GM19328 (cell line): ENCODE measurements around the gene MEF2A.

Experiments used
- ATAC-seq: cut with Tn5 transposase; IDR thresholded peaks from one replicate; pipeline ENCODE4 v1.9.1; 2021; ENCODE audit warnings: mild to moderate bottlenecking, moderate library complexity; ENCODE audit not compliant: unreplicated experiment

The MEF2A gene

DNA sequence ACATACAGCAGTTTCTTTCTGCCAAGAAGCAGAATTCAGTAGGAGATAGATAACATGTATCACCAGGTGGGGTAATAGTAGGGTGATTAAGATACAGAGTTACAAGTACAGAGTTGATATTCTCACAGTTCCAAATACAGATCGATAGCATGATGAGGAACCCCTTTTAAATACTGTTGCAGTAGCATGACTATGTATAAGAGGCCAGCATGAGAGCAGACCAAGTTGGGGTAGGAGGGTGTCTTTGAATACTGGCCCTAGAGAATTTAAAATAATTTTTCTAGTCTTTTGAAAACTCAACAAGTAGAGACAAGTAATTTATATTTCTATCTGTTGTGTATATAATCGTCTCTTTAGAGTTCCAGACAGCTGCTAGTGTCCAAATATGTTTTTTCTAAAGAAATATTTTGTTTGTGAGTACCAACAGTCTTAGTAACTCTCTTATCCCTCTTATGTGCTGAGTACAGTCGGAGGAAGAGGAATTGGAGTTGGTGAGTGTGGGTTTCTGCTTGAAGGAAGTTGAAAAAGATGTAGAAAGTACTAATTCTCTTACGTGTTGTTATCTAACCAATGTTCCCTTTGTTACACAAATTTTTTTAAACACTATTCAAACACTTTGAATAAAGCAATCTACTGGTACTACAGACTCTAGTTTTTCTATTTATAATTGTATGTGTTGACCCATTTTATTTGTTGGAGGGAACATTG lies 137.3 kb downstream of the MEF2A start:
- no peak for ATAC-seq

DNA sequence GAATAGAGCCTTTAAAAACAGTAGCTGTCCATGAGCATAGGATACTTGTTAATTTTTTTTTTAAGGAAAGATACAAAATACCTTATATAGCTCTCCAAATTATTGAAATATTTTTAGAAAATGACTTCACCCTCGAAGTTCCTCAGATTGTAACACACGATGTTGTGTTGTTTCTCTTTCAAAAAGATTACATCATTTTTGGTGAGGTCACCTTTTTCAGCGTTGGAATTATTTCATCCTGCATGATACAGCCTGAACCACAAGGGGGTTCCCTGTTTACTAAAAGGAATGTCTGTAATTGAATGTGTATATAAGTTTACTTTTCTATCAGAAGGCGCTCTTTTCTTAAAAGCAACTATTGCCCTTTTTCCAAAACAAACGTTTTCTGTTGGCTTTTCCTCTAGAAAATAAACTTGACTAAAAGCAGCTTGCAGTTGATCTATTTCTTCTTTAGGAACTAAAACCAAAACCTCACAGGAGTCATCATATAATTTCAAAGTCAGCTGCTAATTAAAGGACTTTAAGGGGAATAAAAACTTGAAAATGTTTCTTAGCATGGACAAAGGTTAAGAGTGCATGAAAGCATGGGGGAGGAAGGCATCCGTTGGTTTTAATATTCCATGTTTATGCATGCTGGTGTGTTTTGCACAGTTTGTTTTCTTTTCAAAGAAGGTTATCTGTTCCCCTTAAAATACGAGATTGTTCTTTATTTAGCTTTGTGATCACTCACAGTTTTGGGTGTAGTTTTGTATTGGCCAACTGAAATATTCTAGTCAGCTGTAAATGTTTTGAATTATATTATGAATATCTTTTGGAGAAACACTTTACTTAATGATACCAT lies 138.0 kb downstream of the MEF2A start:
- peak; percentile 24 for ATAC-seq

DNA sequence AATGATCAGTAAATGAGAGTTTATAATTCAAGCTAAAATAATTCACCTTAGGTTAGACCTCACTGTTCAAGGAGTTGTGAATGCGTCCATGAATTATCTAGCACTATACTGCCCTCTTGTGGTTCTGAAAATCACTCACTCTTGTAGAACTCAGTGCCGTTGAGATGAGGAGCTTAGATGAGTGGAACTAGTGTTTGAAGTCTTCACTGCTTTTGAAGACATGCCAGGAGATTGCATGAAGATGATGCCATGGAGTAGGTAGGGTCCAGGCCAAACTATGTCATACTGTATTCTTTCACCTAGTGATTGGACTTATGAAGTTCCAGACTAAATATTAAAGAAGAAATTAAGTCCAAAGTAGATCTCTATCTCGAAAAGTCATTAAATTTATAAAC lies 138.7 kb downstream of the MEF2A start:
- peak; percentile 69 for ATAC-seq

DNA sequence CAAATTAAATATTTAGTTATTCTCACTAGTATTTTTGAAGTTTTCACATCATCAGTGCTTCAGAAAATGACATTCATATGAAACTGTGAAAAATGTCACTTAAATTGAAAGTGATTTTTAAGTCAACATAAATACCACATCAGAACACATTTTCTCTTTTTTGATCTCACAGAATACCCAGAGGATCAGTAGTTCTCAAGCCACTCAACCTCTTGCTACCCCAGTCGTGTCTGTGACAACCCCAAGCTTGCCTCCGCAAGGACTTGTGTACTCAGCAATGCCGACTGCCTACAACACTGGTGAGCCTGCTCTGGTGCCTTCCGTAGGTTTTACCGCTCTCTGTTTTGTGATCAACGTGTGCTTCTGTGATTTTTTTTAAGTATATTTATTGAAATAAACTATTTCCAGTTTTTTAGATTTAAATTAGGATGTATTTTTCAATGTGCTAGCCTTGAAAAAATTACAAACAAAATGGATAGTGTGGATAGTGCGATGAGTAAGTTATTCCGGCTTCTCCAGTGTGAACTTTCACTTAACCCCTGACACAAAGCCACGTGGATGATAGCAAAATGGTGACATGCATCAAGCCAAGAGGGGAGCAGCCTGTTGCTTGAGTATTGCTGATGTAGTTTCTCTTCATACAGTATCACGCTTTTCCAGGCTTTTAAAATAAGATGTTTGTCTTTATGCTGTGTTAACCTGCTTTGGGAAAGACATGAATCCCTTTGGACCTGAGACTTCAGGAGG lies 140.9 kb downstream of the MEF2A start:
- no peak for ATAC-seq

DNA sequence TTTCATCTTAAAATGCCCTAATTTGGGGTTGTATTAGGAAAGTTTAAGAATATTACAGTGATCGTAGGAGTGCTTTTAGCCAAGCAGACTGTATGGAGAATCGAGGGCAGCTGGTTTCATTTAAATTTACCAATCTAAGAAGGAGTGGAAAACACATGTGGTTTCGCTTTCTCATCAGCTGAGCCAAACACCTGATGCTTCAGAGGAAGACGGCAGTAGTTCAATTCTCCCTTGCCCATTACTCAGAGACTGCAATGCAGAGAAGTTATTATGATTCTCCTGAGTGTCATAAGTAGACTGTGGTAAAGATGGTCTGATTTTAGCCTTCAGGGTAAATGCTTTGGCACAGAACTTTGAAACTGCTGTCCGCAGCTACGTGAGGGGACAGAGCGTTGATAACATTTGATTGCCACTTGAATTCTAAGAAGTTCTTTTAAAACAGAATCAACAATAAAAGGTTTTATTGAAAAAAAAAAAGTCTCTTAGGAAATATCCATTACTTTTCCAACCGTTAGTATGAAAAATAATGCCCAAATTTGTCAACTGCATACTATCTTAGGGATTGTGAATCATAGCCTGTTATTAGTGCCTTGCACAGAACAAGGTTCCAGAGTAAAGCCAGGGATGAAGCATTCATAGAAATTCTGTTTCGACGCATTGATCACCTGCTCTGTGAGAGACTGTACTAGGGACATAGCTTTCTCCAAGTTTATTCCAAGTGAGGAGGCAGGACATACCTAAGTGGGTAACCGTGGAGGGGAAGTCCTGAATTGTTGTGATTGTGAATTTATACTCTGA lies 141.9 kb downstream of the MEF2A start:
- ATAC-seq = no peak

GRCh38 chr15:99708563-99708962 lies 142.8 kb downstream of the MEF2A start:
- ATAC-seq = no peak

- no peak for ATAC-seq
Observed at GRCh38 chr15:99709243-99709986, 143.6 kb downstream of the MEF2A start.

DNA sequence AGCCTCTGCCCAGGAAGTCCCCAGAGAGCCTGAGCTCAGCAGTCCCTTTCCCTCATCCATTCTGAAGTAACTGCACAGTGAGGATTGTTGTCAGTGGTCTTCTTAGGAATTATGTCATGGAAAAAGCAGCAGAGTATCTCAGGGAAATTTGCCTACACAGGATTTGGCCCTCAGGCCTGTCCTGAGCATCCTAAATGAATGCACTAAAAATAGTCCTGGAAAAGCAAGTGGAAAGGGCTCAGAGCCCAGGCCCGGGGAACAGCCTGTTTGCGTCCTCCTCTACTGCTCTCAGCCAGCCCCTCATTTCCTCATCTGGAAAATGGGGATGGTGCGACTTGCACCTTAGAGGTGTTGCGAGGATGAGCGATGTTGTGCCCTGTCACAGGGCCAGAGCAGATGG lies 145.8 kb downstream of the MEF2A start:
- no peak for ATAC-seq

DNA sequence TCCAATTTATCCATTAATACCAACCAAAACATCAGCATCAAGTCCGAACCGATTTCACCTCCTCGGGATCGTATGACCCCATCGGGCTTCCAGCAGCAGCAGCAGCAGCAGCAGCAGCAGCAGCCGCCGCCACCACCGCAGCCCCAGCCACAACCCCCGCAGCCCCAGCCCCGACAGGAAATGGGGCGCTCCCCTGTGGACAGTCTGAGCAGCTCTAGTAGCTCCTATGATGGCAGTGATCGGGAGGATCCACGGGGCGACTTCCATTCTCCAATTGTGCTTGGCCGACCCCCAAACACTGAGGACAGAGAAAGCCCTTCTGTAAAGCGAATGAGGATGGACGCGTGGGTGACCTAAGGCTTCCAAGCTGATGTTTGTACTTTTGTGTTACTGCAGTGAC lies 146.6 kb downstream of the MEF2A start:
- ATAC-seq = no peak

GRCh38 chr15:99716540-99717095 lies 150.8 kb downstream of the MEF2A start:
- no peak for ATAC-seq

GRCh38 chr15:99717161-99718009 lies 151.6 kb downstream of the MEF2A start:
- ATAC-seq = no peak

GRCh38 chr15:99718421-99718820 lies 152.6 kb downstream of the MEF2A start:
- no peak for ATAC-seq

GRCh38 chr15:99719096-99719541 lies 153.3 kb downstream of the MEF2A start:
- peak; percentile 75 for ATAC-seq

DNA sequence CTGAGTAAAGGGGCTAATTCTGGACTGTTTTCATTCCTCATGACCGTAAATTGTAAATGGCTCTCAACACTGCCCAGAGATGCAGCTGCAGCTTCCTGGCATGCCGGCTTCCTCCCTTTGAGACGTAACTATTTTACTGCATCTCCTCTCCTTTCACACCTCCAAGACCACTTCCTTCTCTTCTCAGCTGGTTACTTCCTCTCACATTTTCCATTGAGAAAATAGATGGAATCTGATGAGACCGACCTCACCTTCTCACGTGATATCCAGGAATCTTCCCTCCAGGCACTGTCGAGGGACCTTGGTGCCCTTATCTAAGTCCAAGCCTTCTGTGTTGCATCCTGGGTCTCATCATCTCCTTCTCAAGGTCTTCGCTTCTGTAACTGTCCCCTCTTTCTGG lies 154.7 kb downstream of the MEF2A start:
- ATAC-seq = no peak

GRCh38 chr15:99721104-99721778 lies 155.5 kb downstream of the MEF2A start:
- no peak for ATAC-seq

DNA sequence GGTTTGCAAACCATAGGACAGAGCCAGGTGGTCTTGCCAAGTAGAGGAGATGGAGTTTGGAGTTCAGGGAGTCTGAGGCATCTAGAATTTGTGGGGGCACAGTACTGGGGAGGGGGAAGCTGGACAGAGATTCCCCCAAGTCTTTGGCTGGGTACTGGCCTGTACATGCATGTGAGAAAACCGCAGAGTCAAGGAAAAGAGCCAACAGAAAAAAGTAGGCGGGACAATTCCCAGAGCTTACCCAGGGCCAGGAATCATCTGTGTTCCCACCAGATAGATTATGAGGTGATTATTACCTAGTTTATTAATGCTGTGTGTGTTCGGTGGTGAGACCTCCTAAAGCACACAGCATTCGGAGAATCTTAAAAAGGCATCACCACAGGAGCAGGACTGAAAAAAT lies 156.1 kb downstream of the MEF2A start:
- no peak for ATAC-seq

GRCh38 chr15:99722406-99722805 lies 156.6 kb downstream of the MEF2A start:
- no peak for ATAC-seq

GRCh38 chr15:99726333-99726732 lies 160.5 kb downstream of the MEF2A start:
- no peak for ATAC-seq
